Activated CD8-positive, alpha-beta memory T cell treated with anti-CD3 and anti-CD28 coated beads, Interleukin-2, amount 50 U/mL, for 4 hours (primary cell): ENCODE measurements around the gene SC5D.

ENCODE experiments used
- DNase-seq: peaks from one replicate; pipeline ENCODE4 v3.0.0-alpha.2; 2020

SC5D gene, protein sequence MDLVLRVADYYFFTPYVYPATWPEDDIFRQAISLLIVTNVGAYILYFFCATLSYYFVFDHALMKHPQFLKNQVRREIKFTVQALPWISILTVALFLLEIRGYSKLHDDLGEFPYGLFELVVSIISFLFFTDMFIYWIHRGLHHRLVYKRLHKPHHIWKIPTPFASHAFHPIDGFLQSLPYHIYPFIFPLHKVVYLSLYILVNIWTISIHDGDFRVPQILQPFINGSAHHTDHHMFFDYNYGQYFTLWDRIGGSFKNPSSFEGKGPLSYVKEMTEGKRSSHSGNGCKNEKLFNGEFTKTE

GRCh38 chr11:121292495-121293287 lies at the start of gene SC5D:
Gene SC5D, plus strand, starts transcription at chr11:121292771. Its CDS starts 10,605 bp downstream, at chr11:121303376.
- peak; percentile 96 for DNase-seq

DNA sequence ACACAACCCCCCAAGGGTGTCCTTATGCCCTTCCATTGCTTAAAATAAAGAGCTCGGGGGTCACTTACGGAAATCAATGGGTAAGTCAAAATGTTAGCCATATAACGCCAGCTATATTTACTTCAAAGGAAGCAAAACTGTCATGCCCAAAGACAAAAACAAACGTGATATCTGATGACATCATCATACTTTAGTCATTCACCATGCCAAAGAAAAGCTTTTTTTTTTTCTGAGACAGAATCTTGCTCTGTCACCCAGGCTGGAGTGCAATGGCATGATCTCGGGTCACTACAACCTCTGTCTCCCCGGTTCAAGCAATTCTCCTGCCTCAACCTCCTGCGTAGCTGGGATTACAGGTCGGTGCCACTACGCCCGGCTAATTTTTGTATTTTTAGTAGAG lies 47.7 kb upstream of the SC5D start:
- no peak for DNase-seq

GRCh38 chr11:121246021-121246768 lies 46.4 kb upstream of the SC5D start:
- no peak for DNase-seq

- no peak for DNase-seq
Observed at GRCh38 chr11:121246769-121247035, 45.9 kb upstream of the SC5D start.

DNA sequence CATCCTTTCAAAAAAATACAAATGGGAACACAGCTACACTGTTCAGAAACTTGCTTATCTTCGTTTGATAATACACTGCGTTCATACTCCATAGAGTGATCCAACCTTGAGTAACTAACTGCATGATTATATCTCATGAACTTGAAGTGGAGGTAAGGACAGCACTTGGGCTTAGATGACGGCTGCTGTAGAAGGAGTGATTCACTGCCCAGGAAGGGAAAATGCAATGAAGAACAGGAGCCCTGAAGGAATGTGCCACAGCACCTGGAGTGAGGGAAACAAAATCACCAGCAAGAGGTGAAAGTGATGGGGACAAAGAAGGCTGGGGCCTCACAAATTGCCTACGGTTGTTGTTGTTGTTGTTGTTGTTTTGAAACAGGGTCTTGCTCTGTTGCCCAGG lies 44.1 kb upstream of the SC5D start:
- no peak for DNase-seq

DNA sequence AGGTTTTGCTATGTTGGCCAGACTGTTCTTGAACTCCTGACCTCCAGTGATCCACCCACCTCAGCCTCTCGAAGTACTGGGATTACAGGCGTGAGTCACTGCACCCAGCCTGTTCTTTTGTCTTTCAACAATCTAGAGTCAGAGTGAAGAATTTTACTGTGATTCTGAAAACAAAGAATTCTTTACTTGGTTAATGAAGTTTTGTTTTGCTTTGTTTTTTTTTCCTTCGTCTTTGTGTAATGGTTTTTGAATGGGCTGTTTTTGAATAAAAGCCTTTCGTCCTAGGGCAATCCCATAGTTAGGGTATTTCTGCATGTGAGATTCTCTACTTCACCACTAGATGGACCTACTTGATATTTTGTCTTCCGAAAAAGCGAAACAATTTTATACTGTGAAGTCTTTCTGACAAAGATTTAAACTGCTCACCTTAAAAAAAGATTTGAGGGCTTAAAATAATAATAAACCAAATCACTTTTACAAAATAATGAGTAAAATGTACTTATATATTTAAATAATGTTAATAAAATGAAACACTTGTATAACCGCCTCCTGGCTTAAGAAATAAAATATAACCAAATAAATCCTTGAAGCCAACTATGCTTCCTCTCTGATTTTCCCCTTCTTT lies 43.4 kb upstream of the SC5D start:
- no peak for DNase-seq

GRCh38 chr11:121250843-121251242 lies 41.7 kb upstream of the SC5D start:
- DNase-seq, result no peak

DNA sequence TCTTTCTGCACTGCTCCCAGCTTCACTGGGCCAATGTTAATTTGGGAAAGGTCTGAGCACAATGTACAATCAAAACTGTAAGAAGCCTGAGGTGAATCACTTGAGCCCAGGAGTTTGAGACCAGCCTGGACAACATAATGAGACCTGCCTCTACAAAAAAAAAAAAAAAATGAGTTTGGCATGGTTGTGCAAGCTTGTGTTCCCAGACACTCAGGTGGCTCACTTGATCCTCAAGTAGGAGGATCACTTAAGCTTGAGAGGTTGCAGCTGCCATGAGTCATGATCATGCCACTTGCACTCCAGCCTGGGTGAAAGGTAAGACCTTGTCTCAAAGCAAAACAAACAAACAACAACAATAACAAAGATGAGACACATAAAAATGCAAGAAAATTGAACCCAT lies 38.6 kb upstream of the SC5D start:
- no peak for DNase-seq

DNA sequence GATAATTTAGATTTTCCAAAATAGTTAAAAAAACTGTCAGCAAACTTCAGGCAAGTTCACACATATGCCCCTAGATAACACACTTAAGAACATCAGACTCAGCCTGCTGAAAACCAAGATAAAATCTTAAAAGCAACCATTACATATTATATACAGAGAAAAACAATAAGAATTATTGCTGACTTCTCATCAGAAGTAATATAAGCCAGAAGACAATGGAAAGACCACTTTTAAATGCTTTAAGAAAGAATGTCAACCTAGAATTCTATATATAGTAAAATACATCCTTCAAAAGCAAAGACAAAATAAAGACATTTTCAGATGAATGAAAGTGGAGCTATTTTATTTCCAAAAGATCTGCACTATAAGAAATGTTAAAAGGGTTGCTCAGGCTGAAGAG lies 37.8 kb upstream of the SC5D start:
- no peak for DNase-seq

- DNase-seq, result no peak
Observed at GRCh38 chr11:121255473-121256125, 37.0 kb upstream of the SC5D start.

DNA sequence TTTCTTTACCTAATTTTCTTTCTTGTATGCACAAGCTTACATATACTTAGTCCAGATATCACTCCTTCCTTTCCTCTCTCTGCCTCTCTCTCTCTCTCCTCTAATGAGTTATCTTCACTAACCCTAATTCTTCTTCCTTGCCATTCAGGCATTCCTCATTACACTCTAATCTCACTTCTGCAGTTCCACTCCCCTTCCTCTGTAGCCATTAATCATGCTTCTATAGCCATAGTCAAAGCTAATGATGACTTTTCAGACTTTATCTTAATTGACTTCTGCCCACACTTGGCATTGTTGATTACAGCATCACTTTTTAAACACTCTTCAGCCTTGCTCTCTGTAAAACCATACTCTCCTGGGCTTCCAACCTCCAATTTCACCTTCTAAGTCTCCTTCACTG lies 35.3 kb upstream of the SC5D start:
- no peak for DNase-seq

DNA sequence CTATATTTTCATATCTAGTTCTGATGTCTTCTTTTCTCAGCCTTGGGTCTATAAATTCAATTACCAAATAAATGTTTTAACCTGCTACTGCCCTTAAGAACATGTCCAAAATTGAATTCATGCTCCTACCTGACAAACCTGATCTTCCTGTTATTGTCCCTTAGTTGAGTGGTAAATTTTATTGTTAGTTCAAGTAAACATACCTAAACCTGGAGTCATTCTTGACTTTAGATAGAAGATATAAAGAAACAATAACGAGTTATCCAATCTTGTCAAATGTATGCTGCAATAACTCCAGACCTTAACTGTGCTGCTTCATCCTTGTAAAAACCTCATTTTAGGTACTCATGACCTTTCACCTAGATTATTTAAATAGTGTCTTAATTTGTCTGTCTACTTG lies 34.6 kb upstream of the SC5D start:
- DNase-seq, result no peak

- DNase-seq, result no peak
Observed at GRCh38 chr11:121265586-121265985, 27.0 kb upstream of the SC5D start.

DNA sequence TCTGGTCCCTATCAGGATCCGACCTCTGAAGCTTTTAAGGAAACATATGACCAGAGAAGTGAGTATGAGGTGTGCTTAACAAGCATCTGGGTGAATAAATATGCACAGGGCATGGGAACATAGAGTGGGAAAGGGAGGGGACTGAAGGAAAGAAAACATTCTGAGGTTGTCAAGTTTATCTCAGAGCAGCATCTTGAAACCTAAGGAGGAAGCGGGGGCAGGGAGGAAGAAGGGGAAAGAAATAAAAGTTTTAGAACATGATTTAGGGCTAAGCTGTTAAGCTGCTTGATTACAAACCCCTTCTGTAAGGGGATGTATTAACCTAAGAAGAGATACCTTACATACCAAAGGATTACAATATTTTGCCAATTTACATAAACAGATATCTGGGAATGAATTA lies 24.0 kb upstream of the SC5D start:
- DNase-seq, result no peak

- no peak for DNase-seq
Observed at GRCh38 chr11:121270001-121270678, 22.4 kb upstream of the SC5D start.

DNA sequence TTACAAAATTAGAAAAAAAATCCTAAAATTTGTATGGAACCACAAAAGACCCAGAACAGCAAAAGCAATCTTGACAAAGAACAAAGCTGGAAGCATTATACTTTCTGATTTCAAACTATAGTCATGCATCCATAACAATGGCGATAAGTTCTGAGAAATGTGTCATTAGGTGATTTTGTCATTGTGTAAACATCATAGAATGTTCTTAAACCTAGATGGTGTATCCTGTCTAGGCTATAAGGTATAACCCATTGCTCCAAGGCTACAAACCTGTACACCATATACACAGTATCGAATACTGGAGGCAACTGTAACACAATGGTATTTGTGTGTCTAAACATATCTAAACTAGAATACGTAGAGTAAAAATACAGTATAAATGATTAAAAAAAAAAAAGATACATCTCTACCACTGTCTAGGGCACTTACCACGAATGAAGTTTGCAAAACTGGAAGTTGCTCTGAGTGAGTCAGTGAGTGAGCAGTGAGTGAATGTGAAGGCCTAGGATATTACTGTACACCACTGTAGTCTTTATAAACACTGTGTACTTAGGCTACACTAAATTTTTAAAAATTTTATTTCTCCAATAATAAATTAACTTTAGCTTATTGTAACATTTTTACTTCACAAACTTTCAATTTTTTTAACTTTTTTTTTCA lies 18.1 kb upstream of the SC5D start:
- no peak for DNase-seq

DNA sequence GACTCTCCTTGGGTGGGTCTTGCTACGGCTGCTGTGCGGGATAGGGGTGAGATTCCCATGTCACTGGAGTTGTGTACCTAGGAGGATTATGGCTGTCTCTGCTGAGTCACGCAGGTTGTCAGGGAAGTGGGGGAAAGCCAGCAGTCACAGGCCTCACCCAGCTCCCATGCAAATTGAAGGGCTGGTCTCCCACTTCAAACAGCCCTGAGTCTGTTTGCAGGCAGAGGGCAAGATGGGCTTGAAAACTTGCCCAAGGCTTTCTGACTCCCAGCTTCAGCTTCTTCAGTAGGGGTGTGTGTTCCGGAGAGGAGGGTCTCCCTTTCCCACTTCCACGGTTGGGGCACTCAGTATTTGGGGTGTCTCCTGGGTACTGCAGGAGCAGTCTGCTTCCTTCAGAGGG lies 10.9 kb upstream of the SC5D start:
- no peak for DNase-seq

GRCh38 chr11:121282386-121282785 lies 10.2 kb upstream of the SC5D start:
- no peak for DNase-seq

DNA sequence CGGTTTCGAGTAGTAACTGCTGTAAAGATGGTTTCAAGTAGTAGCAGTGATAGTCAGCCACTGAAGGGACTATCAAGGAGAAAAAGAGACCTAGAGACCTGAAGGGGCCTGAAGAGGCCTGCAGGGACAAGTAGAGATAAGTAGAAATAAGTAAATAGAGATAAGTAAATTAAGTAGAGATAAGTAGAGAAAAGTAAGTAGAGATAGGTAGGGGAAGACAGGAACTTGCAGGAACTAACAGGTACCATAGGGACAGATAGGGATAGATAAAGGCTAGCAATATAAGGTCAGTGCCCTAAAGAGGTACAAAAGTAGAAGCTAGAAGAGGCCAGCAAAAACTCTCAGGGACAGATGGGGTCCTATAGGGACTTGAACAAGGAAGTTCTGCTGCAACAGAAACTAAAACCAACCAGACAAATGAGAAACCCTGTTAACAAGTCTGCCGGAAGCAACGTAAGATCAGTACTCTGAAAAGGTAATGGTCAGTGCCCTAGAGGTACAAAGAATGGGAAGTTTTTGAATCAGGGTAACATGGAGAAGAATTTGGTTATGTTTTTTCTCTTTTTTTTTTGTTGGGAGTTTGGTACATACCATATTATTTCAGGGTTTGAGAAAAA lies 9.6 kb upstream of the SC5D start:
- no peak for DNase-seq

GRCh38 chr11:121291319-121291718 lies 1.3 kb upstream of the SC5D start:
- no peak for DNase-seq

GRCh38 chr11:121291896-121292494 lies 576 bp upstream of the SC5D start:
- no peak for DNase-seq
